Mucosa of descending colon (tissue), 3 donors: ENCODE results near the gene CCN6. TPM values are rescaled to one million over a fixed set of nuclear protein-coding genes. Genes with fewer than 3 reads are reported as not detected.

Source experiments
- ATAC-seq: fragments of 200-7000 bp; cut with Tn5 transposase; one replicate; pipeline ENCODE4 v1.9.1; 2020; ENCODE audit warnings: mild to moderate bottlenecking, moderate library complexity
- DNase-seq, 3 donors: peaks; one replicate each; pipeline ENCODE4 v3.0.0-alpha.2; 2020
- H3K36me3 ChIP-seq: fragments of 200-600 bp; one replicate; pipeline ENCODE4 v1.8.0; 2021; ENCODE audit warnings: low read depth, mild to moderate bottlenecking
- H3K4me1 ChIP-seq: fragments of 200-600 bp; one replicate; pipeline ENCODE4 v1.8.0; 2021; ENCODE audit warnings: low read depth, mild to moderate bottlenecking
- H3K4me3 ChIP-seq: fragments of 200-600 bp; one replicate; pipeline ENCODE4 v1.8.0; 2021; ENCODE audit warnings: mild to moderate bottlenecking
- H3K9me3 ChIP-seq: fragments of 200-600 bp; one replicate; pipeline ENCODE4 v1.8.0; 2021; ENCODE audit warnings: mild to moderate bottlenecking
- intact Hi-C, 2 donors: fragments of 100-400 bp; cut with DNase I in 1 of 2; cut with micrococcal nuclease in 1 of 2; formaldehyde crosslinking; loops; one replicate each; pipeline versions ENCODE4 v1.11.0 to v1.11.1; 2022; cut with DNase I, micrococcal nuclease
- total RNA-seq, 3 donors: library from RNA; stranded (reverse); fragmentation: NEBNext Ultra II Directional in 2 of 3; extraction: Animal tissue kit (Norgen Biotek cat#: 25700) in 2 of 3; gene quantifications; one replicate each; pipeline versions ENCODE4 v1.2.1 to v1.2.4, GENCODE V29; 2021 to 2023
- TF ChIP-seq, protein P1 (sequence below): fragments of 200-600 bp; IDR thresholded peaks from one replicate; pipeline ENCODE4 v1.8.0; 2022; ENCODE audit warnings: antibody characterized with exemption, mild to moderate bottlenecking
- donor health status: DM: no; HTN: no; CAD: no; lungs with moderate emphysema.
- donor health status: DM: no; HTN: no; CAD: no.
- donor health status: DM: no; HTN: yes; CAD: no.

The CCN6 gene
- total RNA-seq, 3 donors from 2014 or later: not detected

DNA sequence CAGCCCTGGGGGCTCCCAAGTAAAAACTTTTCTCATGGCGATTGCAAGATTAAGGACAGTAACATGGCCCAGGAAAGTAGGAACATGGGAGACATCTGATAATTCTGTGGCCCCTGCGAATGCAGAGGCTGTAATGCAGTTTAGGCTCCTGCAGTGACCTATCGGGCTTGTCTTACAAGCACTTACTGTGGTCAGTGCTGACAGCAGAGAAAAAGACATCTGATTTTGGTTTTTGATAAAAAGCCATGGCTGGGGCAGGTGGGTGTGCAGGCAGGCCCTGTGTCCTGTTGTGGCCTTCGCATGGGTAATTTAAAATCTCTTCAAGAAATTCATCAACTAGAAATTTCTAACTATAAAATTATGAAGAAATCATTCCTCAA is 19.3 kb upstream of the CCN6 start:
- ATAC-seq: no peak
- intact Hi-C loops: no loop called here
- no peaks in the 10 kb centered on the region for H3K9me3 ChIP-seq

DNA sequence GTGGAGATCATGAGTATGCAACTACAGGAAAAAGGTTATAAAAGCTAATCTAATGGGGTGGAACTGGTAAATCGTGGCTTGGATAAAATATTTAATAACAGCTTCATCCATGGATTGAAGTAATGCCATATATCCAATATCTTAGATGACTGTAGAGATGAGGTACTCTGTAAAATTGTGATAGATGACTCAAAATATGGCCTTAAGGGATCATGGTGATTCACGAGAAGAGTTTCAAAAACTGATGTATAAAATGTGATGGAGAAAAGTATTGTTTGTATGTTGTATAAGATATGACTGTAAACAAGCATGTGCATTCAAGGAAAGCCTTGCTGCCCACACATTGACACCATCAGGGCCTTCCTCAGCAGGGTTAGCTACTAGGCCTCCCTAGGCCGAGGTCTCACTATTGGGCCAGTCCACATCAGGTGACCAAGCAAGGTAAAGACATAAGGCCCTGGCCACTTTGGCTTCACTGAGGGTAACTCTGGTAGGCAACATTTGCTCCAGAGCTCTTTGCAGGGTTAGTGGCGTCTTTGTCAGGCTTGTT is 17.7 kb upstream of the CCN6 start:
- intact Hi-C loops: no loop called here
- ATAC-seq (no peak), DNase-seq (no peak)
- Histone ChIP-seq H3K4me1 (peaks cover 2% of the 10 kb centered on the region), H3K4me3 (no peak overlapping the region), H3K36me3 (no peaks in the 10 kb centered on the region), H3K9me3 (no peaks in the 10 kb centered on the region)
- TF ChIP-seq, protein P1, sequence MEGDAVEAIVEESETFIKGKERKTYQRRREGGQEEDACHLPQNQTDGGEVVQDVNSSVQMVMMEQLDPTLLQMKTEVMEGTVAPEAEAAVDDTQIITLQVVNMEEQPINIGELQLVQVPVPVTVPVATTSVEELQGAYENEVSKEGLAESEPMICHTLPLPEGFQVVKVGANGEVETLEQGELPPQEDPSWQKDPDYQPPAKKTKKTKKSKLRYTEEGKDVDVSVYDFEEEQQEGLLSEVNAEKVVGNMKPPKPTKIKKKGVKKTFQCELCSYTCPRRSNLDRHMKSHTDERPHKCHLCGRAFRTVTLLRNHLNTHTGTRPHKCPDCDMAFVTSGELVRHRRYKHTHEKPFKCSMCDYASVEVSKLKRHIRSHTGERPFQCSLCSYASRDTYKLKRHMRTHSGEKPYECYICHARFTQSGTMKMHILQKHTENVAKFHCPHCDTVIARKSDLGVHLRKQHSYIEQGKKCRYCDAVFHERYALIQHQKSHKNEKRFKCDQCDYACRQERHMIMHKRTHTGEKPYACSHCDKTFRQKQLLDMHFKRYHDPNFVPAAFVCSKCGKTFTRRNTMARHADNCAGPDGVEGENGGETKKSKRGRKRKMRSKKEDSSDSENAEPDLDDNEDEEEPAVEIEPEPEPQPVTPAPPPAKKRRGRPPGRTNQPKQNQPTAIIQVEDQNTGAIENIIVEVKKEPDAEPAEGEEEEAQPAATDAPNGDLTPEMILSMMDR: no peak

More for the DNA sequence above, 19.3 kb upstream of the CCN6 start:
- TF ChIP-seq, protein P1: no peak
- DNase-seq: no peak
- Histone ChIP-seq H3K4me3 (no peak overlapping the region), H3K36me3 (no peaks in the 10 kb centered on the region), H3K4me1 (peaks cover 5% of the 10 kb centered on the region)

DNA sequence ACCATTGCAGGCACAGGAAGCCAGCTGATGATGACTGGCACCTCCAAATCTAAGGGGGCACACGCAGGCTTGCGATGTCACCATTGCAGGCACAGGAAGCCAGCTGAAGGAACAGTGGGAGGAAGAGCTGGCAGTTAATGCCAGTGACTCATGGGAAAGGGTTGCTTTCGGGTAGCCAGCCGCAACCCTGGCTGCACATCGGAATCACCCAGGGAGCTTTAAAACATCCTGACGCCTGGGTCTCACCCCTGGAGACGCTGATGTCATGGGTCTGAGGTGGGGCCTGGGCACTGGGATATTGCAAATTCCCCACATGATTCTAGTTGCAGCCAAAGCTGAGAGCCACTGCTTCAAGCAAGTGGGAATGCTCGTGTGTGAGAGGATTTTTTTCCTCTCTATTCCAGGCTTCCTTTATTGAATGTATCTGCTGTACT is 16.1 kb upstream of the CCN6 start:
- Histone ChIP-seq H3K4me1 (no peaks in the 10 kb centered on the region), H3K4me3 (no peak overlapping the region), H3K36me3 (no peaks in the 10 kb centered on the region), H3K9me3 (no peaks in the 10 kb centered on the region)
- TF ChIP-seq, protein P1: no peak
- ATAC-seq (peak; percentile 53), DNase-seq (peak in 1 of 3 donors; percentile 68)
- intact Hi-C loops: no loop called here

DNA sequence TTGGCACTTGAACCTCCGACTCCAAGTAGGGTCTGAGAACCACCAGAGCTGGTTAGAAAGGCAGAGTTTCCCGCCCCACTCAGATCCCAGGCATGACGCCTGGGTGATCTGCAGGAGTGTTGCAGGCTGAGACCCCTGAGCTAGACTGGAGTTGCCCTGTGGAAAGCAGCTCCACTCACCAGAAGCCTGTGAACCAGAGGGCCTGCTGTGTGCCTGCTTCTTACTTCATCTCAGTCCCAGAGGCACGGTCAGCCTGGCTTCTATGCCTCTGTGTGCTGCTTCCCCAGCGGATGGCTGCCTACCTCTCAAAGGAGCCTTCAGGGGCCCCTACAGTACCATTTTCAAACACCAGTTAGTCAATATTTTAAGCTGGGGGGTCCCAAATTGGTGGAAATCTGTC is 15.6 kb upstream of the CCN6 start:
- ATAC-seq (no peak), DNase-seq (no peak)
- intact Hi-C loops: no loop called here

DNA sequence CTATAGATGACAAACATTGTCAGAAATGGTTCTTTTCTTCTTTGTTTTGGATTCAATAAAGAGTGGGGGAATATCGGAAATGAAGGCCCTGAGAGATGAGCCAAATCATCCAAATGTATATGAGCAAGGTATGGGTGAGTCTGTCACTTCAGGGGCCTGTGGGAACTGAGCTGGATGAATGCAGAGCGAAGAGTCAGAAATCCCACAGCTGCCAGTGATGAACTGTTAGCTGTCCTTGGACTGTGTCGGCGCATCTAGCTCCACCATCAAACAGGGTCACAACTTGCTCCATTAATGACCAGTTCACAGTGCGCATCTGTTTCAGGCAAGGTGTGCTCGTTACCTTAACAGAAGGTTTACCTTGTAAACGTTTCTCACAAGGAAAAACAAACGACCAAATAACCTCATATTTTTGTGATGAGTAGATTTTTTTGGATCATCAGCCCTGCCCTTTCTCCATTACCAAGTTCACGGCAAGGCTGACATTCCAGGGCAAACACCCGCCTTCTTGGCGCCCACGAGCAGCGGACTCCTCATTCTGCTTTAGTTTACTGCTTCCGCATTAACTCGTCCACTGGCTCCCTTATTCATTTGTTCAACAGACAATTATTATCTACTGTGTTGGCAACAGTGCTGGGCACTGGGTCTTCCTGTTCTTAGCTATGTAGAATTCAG is 15.0 kb upstream of the CCN6 start:
- DNase-seq (no peak), ATAC-seq (no peak)
- TF ChIP-seq, protein P1: no peak
- Histone ChIP-seq H3K36me3 (no peaks in the 10 kb centered on the region), H3K4me1 (no peaks in the 10 kb centered on the region), H3K4me3 (no peak overlapping the region), H3K9me3 (no peaks in the 10 kb centered on the region)
- intact Hi-C loops: no loop called here

More for the DNA sequence above, 15.6 kb upstream of the CCN6 start:
- TF ChIP-seq, protein P1: no peak
- Histone ChIP-seq H3K9me3 (no peaks in the 10 kb centered on the region), H3K4me3 (no peak overlapping the region), H3K4me1 (no peaks in the 10 kb centered on the region), H3K36me3 (no peaks in the 10 kb centered on the region)
